ENCODE results near the gene TNFAIP8. TPM values are rescaled to one million over a fixed set of nuclear protein-coding genes. Genes with fewer than 3 reads are reported as not detected.

Gene TNFAIP8
- total and polyA plus RNA-seq, 7 donors = 0.73 to 2.5 (median 1.6) TPM

- Histone ChIP-seq H3K4me3 (no peak overlapping the region), H3K36me3 (ENCODE audit: insufficient read depth in 1 of 2, low read depth in 1 of 2) (no peaks in the 10 kb centered on the region), H3K27ac (no peak overlapping the region), H3K9me3 (no peaks in the 10 kb centered on the region), H3K4me1 (no peaks in the 10 kb centered on the region), H3K27me3 (ENCODE audit: insufficient read depth in 3 of 3, low read length in 2 of 3) (no peaks in the 10 kb centered on the region)
- DNase-seq (no peak), ATAC-seq (no peak)
- intact Hi-C loops (cut with DNase I) = no loop called here
- no peak for TF ChIP-seq CTCF (IDR thresholded peaks at IDR 0.05)
- WGBS, 3 donors = 76 to 80% (median 77%) methylated on average over 5 of the region's 5 CpGs
Observed at GRCh38 chr5:119312403-119312802, 43.4 kb upstream of the TNFAIP8 start.

- no peaks in the 10 kb centered on the region for H3K27me3 ChIP-seq (ENCODE audit: insufficient read depth in 3 of 3, low read length in 2 of 3)
- H3K36me3 ChIP-seq (ENCODE audit: insufficient read depth in 1 of 2, low read depth in 1 of 2) = no peaks in the 10 kb centered on the region
- intact Hi-C loops (cut with DNase I) = no loop called here
- no peaks in the 10 kb centered on the region for H3K4me1 ChIP-seq
- DNase-seq (no peak), ATAC-seq (no peak)
- no peak overlapping the region for H3K27ac ChIP-seq
- H3K4me3 ChIP-seq = no peak overlapping the region
- no peaks in the 10 kb centered on the region for H3K9me3 ChIP-seq
- 69 to 79% (median 75%) methylated on average over 1 of the region's 1 CpG for WGBS, 3 donors
- no peak for TF ChIP-seq CTCF (IDR thresholded peaks at IDR 0.05)
Observed at GRCh38 chr5:119313197-119313596, 42.6 kb upstream of the TNFAIP8 start.

GRCh38 chr5:119313658-119314605, 41.9 kb upstream of the TNFAIP8 start:
- intact Hi-C loops (cut with DNase I) = no loop called here
- DNase-seq = no peak
- H3K9me3 ChIP-seq = no peaks in the 10 kb centered on the region
- H3K4me3 ChIP-seq = no peak overlapping the region
- H3K27ac ChIP-seq = no peak overlapping the region
- no peaks in the 10 kb centered on the region for H3K36me3 ChIP-seq (ENCODE audit: insufficient read depth in 1 of 2, low read depth in 1 of 2)
- no peak for ATAC-seq
- WGBS, 3 donors = 61 to 80% (median 78%) methylated on average over 5 of the region's 5 CpGs
- no peaks in the 10 kb centered on the region for H3K4me1 ChIP-seq
- TF ChIP-seq CTCF (IDR thresholded peaks at IDR 0.05) = no peak
- H3K27me3 ChIP-seq (ENCODE audit: insufficient read depth in 3 of 3, low read length in 2 of 3) = no peaks in the 10 kb centered on the region

- 13 to 18% (median 15%) methylated on average over 2 of the region's 2 CpGs for WGBS, 3 donors
- intact Hi-C loops (cut with DNase I) = no loop called here
- no peak overlapping the region for H3K4me3 ChIP-seq
- TF ChIP-seq CTCF (IDR thresholded peaks at IDR 0.05) = no peak
- H3K9me3 ChIP-seq = no peaks in the 10 kb centered on the region
- no peak for DNase-seq
- no peaks in the 10 kb centered on the region for H3K4me1 ChIP-seq
- no peaks in the 10 kb centered on the region for H3K27me3 ChIP-seq (ENCODE audit: insufficient read depth in 3 of 3, low read length in 2 of 3)
- no peaks in the 10 kb centered on the region for H3K36me3 ChIP-seq (ENCODE audit: insufficient read depth in 1 of 2, low read depth in 1 of 2)
- no peak overlapping the region for H3K27ac ChIP-seq
- ATAC-seq = no peak
Observed at GRCh38 chr5:119315516-119315949, 40.3 kb upstream of the TNFAIP8 start.
